Caco-2 (cell line): Measurements from ENCODE around the gene CD81. TPM values are rescaled to one million over a fixed set of nuclear protein-coding genes. Genes with fewer than 3 reads are reported as not detected.

ENCODE experiments used
- BruUV-seq: library from RNA; stranded (reverse); fragments of 400-500 nt; replicated peaks from 2 replicates; lab custom pipeline; 2021; lab: Mats Ljungman, UMichigan
- CTCF ChIA-PET: fragments of 300-600 bp; sonication (Branson Sonifier 250); formaldehyde crosslinking; loops from one replicate; lab custom pipeline; 2022; ENCODE audit warnings: antibody characterized with exemption; lab: Charles Lee
- POLR2A ChIA-PET: fragments of 300-600 bp; sonication (Branson Sonifier 250); formaldehyde crosslinking; loops from one replicate; lab custom pipeline; 2022; ENCODE audit warnings: antibody characterized with exemption; lab: Charles Lee
- DNase-seq, 2 experiments: peaks; one replicate each; pipeline versions ENCODE4 v3.0.0 to v3.0.0-alpha.2; 2020 to 2022
- H3K27me3 ChIP-seq: replicated peaks from 2 replicates; pipeline ENCODE4 v1.6.0; 2011; ENCODE audit warnings: low read length; ENCODE audit not compliant: control insufficient read depth, insufficient read depth
- H3K36me3 ChIP-seq: 2 replicates; pipeline ENCODE4 v1.5.1; 2011; ENCODE audit warnings: low read length; ENCODE audit not compliant: control insufficient read depth, insufficient read depth
- H3K4me1 ChIP-seq: fragments of 250-450 bp; sonication (Bioruptor Pico); 2 replicates; pipeline ENCODE4 v1.5.1; 2020; ENCODE audit warnings: mild to moderate bottlenecking
- H3K4me3 ChIP-seq: 2 replicates; pipeline ENCODE4 v1.5.1; 2011; ENCODE audit warnings: low read depth, mild to moderate bottlenecking, control low read depth, low read length
- H3K9me3 ChIP-seq: fragments of 250-450 bp; sonication (Bioruptor Pico); 2 replicates; pipeline ENCODE4 v1.5.1; 2020; ENCODE audit warnings: mild to moderate bottlenecking, moderate library complexity
- H3K27ac Mint-ChIP-seq: one replicate; pipeline ENCODE4 v1.8.0; 2022; ENCODE audit warnings: mixed read lengths; ENCODE audit not compliant: unreplicated experiment
- H3K27me3 Mint-ChIP-seq: one replicate; pipeline ENCODE4 v1.8.0; 2022; ENCODE audit warnings: mixed read lengths; ENCODE audit not compliant: insufficient read depth, unreplicated experiment
- H3K36me3 Mint-ChIP-seq: one replicate; pipeline ENCODE4 v1.8.0; 2022; ENCODE audit warnings: mild to moderate bottlenecking, mixed read lengths; ENCODE audit not compliant: insufficient read depth, unreplicated experiment
- H3K4me1 Mint-ChIP-seq: one replicate; pipeline ENCODE4 v1.8.0; 2022; ENCODE audit warnings: low read depth, mixed read lengths; ENCODE audit not compliant: unreplicated experiment
- H3K4me3 Mint-ChIP-seq: one replicate; pipeline ENCODE4 v1.8.0; 2022; ENCODE audit warnings: mild to moderate bottlenecking, moderate library complexity, mixed read lengths; ENCODE audit not compliant: unreplicated experiment
- H3K9me3 Mint-ChIP-seq: one replicate; pipeline ENCODE4 v1.8.0; 2022; ENCODE audit warnings: mixed read lengths; ENCODE audit not compliant: unreplicated experiment
- CTCF ChIP-seq, 2 experiments: fragments of 200-600 bp in 1 of 2; IDR thresholded peaks; 1 replicate in 1 of 2; 2 replicates in 1 of 2; pipeline versions ENCODE4 v1.5.1 to v1.8.0; 2011 to 2022; ENCODE audit warnings: antibody characterized with exemption in 1 of 2, control low read depth in 1 of 2, inconsistent platforms in 1 of 2, low read depth in 1 of 2, low read length in 1 of 2, mild to moderate bottlenecking in 1 of 2, moderate library complexity in 1 of 2; ENCODE audit not compliant: insufficient read depth in 1 of 2, severe bottlenecking in 1 of 2, unreplicated experiment in 1 of 2
- intact Hi-C: fragments of 100-400 bp; cut with micrococcal nuclease; formaldehyde crosslinking; loops from one replicate; pipeline ENCODE4 v1.10.0; 2022; ENCODE audit not compliant: unreplicated experiment
- total RNA-seq: library from RNA; stranded (reverse); gene quantifications from 2 replicates; pipeline ENCODE4 v1.2.3, GENCODE V29; 2022

Gene CD81
- total RNA-seq, 1 experiment from 2014 or later, result 412 TPM

GRCh38 chr11:2375341-2375853, 1.7 kb upstream of the CD81 start:
- peak; percentile 37 to 78 for DNase-seq
- BruUV-seq, result no TSS peak
- H3K9me3 Mint-ChIP-seq, result no peaks in the 10 kb centered on the region
- POLR2A ChIA-PET, result no interaction called here
- H3K9me3 ChIP-seq, result no peaks in the 10 kb centered on the region
- peak overlapping the region; percentile 85 for H3K4me3 Mint-ChIP-seq
- intact Hi-C loops, result no loop called here
- CTCF ChIA-PET, result interaction anchor here (1.1 kb wide), 1 partner anchor 25 kb away, joined by 3 read pairs; the partner anchor contains the start of gene TSSC4
- no peaks in the 10 kb centered on the region; the same call in 1 of the 2 replicates for H3K36me3 ChIP-seq
- peaks cover 28% of the 10 kb centered on the region for H3K36me3 Mint-ChIP-seq
- H3K4me1 Mint-ChIP-seq, result peaks cover 7% of the 10 kb centered on the region
- TF ChIP-seq CTCF (IDR thresholded peaks at IDR 0.05; ENCODE audit: insufficient read depth in 1 of 2, low read depth in 1 of 2, low read length in 1 of 2, severe bottlenecking in 1 of 2, unreplicated experiment in 1 of 2), result no peak
- H3K27ac Mint-ChIP-seq, result peak overlapping the region; percentile 74
- H3K27me3 ChIP-seq, result no peaks in the 10 kb centered on the region
- no peak overlapping the region for H3K4me3 ChIP-seq
- H3K27me3 Mint-ChIP-seq, result no peaks in the 10 kb centered on the region
- peaks cover 20% of the 10 kb centered on the region for H3K4me1 ChIP-seq

GRCh38 chr11:2375964-2376551, 1.1 kb upstream of the CD81 start:
- Histone ChIP-seq H3K4me1 (peaks cover 20% of the 10 kb centered on the region), H3K27me3 (no peaks in the 10 kb centered on the region), H3K36me3 (no peaks in the 10 kb centered on the region; the same call in 1 of the 2 replicates), H3K9me3 (no peaks in the 10 kb centered on the region), H3K4me3 (no peak overlapping the region)
- Mint-ChIP-seq H3K9me3 (no peaks in the 10 kb centered on the region), H3K4me3 (peak overlapping the region; percentile 85), H3K27me3 (no peaks in the 10 kb centered on the region), H3K4me1 (peaks cover 7% of the 10 kb centered on the region), H3K36me3 (peaks cover 28% of the 10 kb centered on the region), H3K27ac (no peak overlapping the region)
- no TSS peak for BruUV-seq
- POLR2A ChIA-PET, result interaction anchor here (1.1 kb wide), 1 partner anchor 9 kb away, joined by 6 read pairs; no protein-coding TSS in a partner anchor
- intact Hi-C loops, result no loop called here
- CTCF ChIA-PET, result no interaction called here
- no peak for TF ChIP-seq CTCF (IDR thresholded peaks at IDR 0.05; ENCODE audit: insufficient read depth in 1 of 2, low read depth in 1 of 2, low read length in 1 of 2, severe bottlenecking in 1 of 2, unreplicated experiment in 1 of 2)
- DNase-seq, result no peak

- Mint-ChIP-seq H3K9me3 (no peaks in the 10 kb centered on the region), H3K4me1 (peaks cover 7% of the 10 kb centered on the region), H3K27me3 (no peaks in the 10 kb centered on the region), H3K27ac (peak overlapping the region; percentile 69), H3K36me3 (peaks cover 28% of the 10 kb centered on the region), H3K4me3 (peak overlapping the region; percentile 85)
- TF ChIP-seq CTCF (IDR thresholded peaks at IDR 0.05; ENCODE audit: insufficient read depth in 1 of 2, low read depth in 1 of 2, low read length in 1 of 2, severe bottlenecking in 1 of 2, unreplicated experiment in 1 of 2), result no peak
- peak in 1 of 2 experiments; percentile 61 for DNase-seq
- BruUV-seq, result TSS peak; percentile 70
- ChIA-PET POLR2A (interaction anchor here (0.5 to 1.8 kb wide), 23 partner anchors 11 to 1329 kb away, joined by 3 to 35 read pairs (median 4); partner anchors contain the start of gene TSSC4), CTCF (interaction anchor here (0.6 to 1.8 kb wide), 7 partner anchors 13 to 215 kb away, joined by 3 to 14 read pairs (median 5); partner anchors contain the start of gene TSSC4)
- H3K4me3 ChIP-seq, result peak overlapping the region; percentile 72
- intact Hi-C loops, result loop anchor here (1.0 kb wide), 1 partner anchor 23 kb away; the partner anchor contains the start of gene TSSC4
- H3K9me3 ChIP-seq, result no peaks in the 10 kb centered on the region
- no peaks in the 10 kb centered on the region for H3K27me3 ChIP-seq
- H3K36me3 ChIP-seq, result no peaks in the 10 kb centered on the region; the same call in 1 of the 2 replicates
- H3K4me1 ChIP-seq, result peaks cover 20% of the 10 kb centered on the region
These were observed 667 bp downstream of the CD81 start for GRCh38 chr11:2377511-2378443.
